SK-N-SH treated with all-trans-retinoic acid at 6 μM for 48 hours (cell line): ENCODE data around the gene EMILIN2.

ENCODE experiments used
- ATAC-seq: fragments of 200-7000 bp; cut with Tn5 transposase; 3 replicates; pipeline ENCODE4 v1.9.1; 2020; ENCODE audit warnings: mild to moderate bottlenecking, moderate library complexity
- ARNTL ChIP-seq: fragments of 450-650 bp; formaldehyde crosslinking; IDR thresholded peaks from 2 replicates; pipeline ENCODE4 v1.5.0; 2020; ENCODE audit warnings: low read depth, mild to moderate bottlenecking, moderate library complexity, borderline replicate concordance
- BACH2 ChIP-seq: fragments of 250-450 bp; sonication (Bioruptor Pico); IDR thresholded peaks from 2 replicates; pipeline ENCODE4 v1.9.0; 2021; ENCODE audit warnings: mild to moderate bottlenecking, borderline replicate concordance
- CREB5 ChIP-seq: fragments of 250-450 bp; sonication (Bioruptor Pico); IDR thresholded peaks from 2 replicates; pipeline ENCODE4 v1.5.1; 2020; ENCODE audit warnings: low read depth, mild to moderate bottlenecking, moderate library complexity
- CSDC2 ChIP-seq: fragments of 250-450 bp; sonication (Bioruptor Pico); IDR thresholded peaks from 2 replicates; pipeline ENCODE4 v1.5.0; 2020; ENCODE audit warnings: mild to moderate bottlenecking, moderate library complexity
- ESRRG ChIP-seq: fragments of 250-450 bp; sonication (Bioruptor Pico); IDR thresholded peaks from 2 replicates; pipeline ENCODE4 v1.6.1; 2021; ENCODE audit warnings: mild to moderate bottlenecking
- GLIS3 ChIP-seq: fragments of 250-450 bp; sonication (Bioruptor Pico); IDR thresholded peaks from 2 replicates; pipeline ENCODE4 v1.5.0; 2020; ENCODE audit warnings: mild to moderate bottlenecking, moderate library complexity
- ISL1 ChIP-seq: fragments of 250-450 bp; sonication (Bioruptor Pico); IDR thresholded peaks from 2 replicates; pipeline ENCODE4 v2.1.2; 2022; ENCODE audit warnings: mild to moderate bottlenecking, moderate library complexity
- OSR1 ChIP-seq: fragments of 250-450 bp; sonication (Bioruptor Pico); IDR thresholded peaks from 2 replicates; pipeline ENCODE4 v1.8.0; 2022; ENCODE audit warnings: moderate library complexity, mild to moderate bottlenecking, inconsistent platforms
- PPARA ChIP-seq: fragments of 250-450 bp; sonication (Bioruptor Pico); IDR thresholded peaks from 2 replicates; pipeline ENCODE4 v1.5.0; 2020; ENCODE audit warnings: mild to moderate bottlenecking, borderline replicate concordance
- RARB ChIP-seq: fragments of 250-450 bp; sonication (Bioruptor Pico); IDR thresholded peaks from 2 replicates; pipeline ENCODE4 v1.8.0; 2021; ENCODE audit warnings: mild to moderate bottlenecking, moderate library complexity
- SNAI2 ChIP-seq: fragments of 250-450 bp; sonication (Bioruptor Pico); IDR thresholded peaks from 2 replicates; pipeline ENCODE4 v1.5.0; 2020; ENCODE audit warnings: mild to moderate bottlenecking, moderate library complexity
- TCF4 ChIP-seq: fragments of 250-450 bp; sonication (Bioruptor Pico); IDR thresholded peaks from 2 replicates; pipeline ENCODE4 v1.8.0; 2021; ENCODE audit warnings: mild to moderate bottlenecking, moderate library complexity, borderline replicate concordance
- TOX ChIP-seq: fragments of 250-450 bp; sonication (Bioruptor Pico); IDR thresholded peaks from 2 replicates; pipeline ENCODE4 v1.8.0; 2021; ENCODE audit warnings: mild to moderate bottlenecking, moderate library complexity, borderline replicate concordance
- TSHZ2 ChIP-seq: fragments of 250-450 bp; sonication (Bioruptor Pico); IDR thresholded peaks from 2 replicates; pipeline ENCODE4 v1.5.0; 2020; ENCODE audit warnings: mild to moderate bottlenecking, moderate library complexity
- ZC3H10 ChIP-seq: fragments of 250-450 bp; sonication (Bioruptor Pico); IDR thresholded peaks from 2 replicates; pipeline ENCODE4 v1.5.1; 2021; ENCODE audit warnings: mild to moderate bottlenecking, moderate library complexity
- ZFP3 ChIP-seq: fragments of 250-450 bp; sonication (Bioruptor Pico); IDR thresholded peaks from 2 replicates; pipeline ENCODE4 v1.5.0; 2020; ENCODE audit warnings: mild to moderate bottlenecking, moderate library complexity
- ZFP30 ChIP-seq: fragments of 450-650 bp; formaldehyde crosslinking; IDR thresholded peaks from 2 replicates; pipeline ENCODE4 v1.5.0; 2022; ENCODE audit warnings: mild to moderate bottlenecking, moderate library complexity
- ZNF565 ChIP-seq: fragments of 450-650 bp; formaldehyde crosslinking; conservative IDR thresholded peaks from 2 replicates; pipeline ENCODE4 v1.5.0; 2020; ENCODE audit warnings: low read depth, mild to moderate bottlenecking, moderate library complexity
- ZNF70 ChIP-seq: fragments of 450-650 bp; formaldehyde crosslinking; IDR thresholded peaks from 2 replicates; pipeline ENCODE4 v1.5.0; 2020; ENCODE audit warnings: mild to moderate bottlenecking, moderate library complexity
- TF ChIP-seq, protein P1 (sequence below): fragments of 250-450 bp; sonication (Bioruptor Pico); IDR thresholded peaks from 2 replicates; pipeline ENCODE4 v1.8.0; 2020; ENCODE audit warnings: mild to moderate bottlenecking, moderate library complexity, borderline replicate concordance

EMILIN2 gene

DNA sequence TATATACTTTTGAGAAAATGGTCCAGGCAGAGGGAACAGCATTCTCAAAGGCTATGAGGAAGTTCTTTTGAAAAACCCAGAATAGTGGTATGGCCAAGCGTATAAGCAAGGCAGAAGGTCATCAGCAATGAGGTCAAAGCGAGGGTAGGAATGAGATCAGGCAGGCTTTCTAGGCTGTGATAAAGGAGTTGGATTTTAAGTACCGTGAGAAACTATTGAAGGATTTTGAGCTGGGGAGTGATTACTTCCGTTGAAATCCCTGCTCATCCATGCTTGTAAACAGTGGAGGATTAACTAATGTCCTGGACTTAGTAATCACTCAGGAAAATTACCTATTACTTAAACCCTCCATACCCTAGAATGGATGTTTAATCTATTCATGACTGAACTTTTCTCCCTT is 50.2 kb downstream of the EMILIN2 start:
- no peak for TF ChIP-seq GLIS3 (CRISPR knock-in tag)
- TF ChIP-seq ZFP3: no peak
- TF ChIP-seq TSHZ2 (CRISPR knock-in tag): no peak
- no peak for TF ChIP-seq CSDC2
- no peak for TF ChIP-seq ZC3H10 (CRISPR knock-in tag)
- no peak for TF ChIP-seq OSR1 (CRISPR knock-in tag)
- no peak for ATAC-seq

- TF ChIP-seq ZC3H10 (CRISPR knock-in tag): no peak
- TF ChIP-seq, protein P1, sequence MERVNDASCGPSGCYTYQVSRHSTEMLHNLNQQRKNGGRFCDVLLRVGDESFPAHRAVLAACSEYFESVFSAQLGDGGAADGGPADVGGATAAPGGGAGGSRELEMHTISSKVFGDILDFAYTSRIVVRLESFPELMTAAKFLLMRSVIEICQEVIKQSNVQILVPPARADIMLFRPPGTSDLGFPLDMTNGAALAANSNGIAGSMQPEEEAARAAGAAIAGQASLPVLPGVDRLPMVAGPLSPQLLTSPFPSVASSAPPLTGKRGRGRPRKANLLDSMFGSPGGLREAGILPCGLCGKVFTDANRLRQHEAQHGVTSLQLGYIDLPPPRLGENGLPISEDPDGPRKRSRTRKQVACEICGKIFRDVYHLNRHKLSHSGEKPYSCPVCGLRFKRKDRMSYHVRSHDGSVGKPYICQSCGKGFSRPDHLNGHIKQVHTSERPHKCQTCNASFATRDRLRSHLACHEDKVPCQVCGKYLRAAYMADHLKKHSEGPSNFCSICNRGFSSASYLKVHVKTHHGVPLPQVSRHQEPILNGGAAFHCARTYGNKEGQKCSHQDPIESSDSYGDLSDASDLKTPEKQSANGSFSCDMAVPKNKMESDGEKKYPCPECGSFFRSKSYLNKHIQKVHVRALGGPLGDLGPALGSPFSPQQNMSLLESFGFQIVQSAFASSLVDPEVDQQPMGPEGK (CRISPR knock-in tag): no peak
Measured at GRCh38 chr18:2897448-2898185, 50.8 kb downstream of the EMILIN2 start.

GRCh38 chr18:2898186-2898640 is 51.4 kb downstream of the EMILIN2 start:
- TF ChIP-seq OSR1 (CRISPR knock-in tag) (no peak), ESRRG (CRISPR knock-in tag) (no peak), ZNF565 (CRISPR knock-in tag) (no peak), PPARA (CRISPR knock-in tag) (no peak), RARB (CRISPR knock-in tag) (no peak)
- TF ChIP-seq, all 23 proteins: peak for 0
- no peak; the same call in 2 of the 3 replicates for ATAC-seq

More at GRCh38 chr18:2897448-2898185, 50.8 kb downstream of the EMILIN2 start:
- no peak for ATAC-seq

- no peak for ATAC-seq
- no peak for TF ChIP-seq ZFP3
- TF ChIP-seq ZFP30 (CRISPR knock-in tag): no peak
- TF ChIP-seq ZNF565 (CRISPR knock-in tag): no peak
- no peak for TF ChIP-seq ISL1 (CRISPR knock-in tag)
- no peak for TF ChIP-seq TOX (CRISPR knock-in tag)
- no peak for TF ChIP-seq PPARA (CRISPR knock-in tag)
- no peak for TF ChIP-seq CSDC2
- TF ChIP-seq GLIS3 (CRISPR knock-in tag): no peak
- no peak for TF ChIP-seq ARNTL (CRISPR knock-in tag)
- no peak for TF ChIP-seq TCF4 (CRISPR knock-in tag)
- TF ChIP-seq, all 23 proteins: peak for 0
Measured at GRCh38 chr18:2900684-2901422, 54.0 kb downstream of the EMILIN2 start.

DNA sequence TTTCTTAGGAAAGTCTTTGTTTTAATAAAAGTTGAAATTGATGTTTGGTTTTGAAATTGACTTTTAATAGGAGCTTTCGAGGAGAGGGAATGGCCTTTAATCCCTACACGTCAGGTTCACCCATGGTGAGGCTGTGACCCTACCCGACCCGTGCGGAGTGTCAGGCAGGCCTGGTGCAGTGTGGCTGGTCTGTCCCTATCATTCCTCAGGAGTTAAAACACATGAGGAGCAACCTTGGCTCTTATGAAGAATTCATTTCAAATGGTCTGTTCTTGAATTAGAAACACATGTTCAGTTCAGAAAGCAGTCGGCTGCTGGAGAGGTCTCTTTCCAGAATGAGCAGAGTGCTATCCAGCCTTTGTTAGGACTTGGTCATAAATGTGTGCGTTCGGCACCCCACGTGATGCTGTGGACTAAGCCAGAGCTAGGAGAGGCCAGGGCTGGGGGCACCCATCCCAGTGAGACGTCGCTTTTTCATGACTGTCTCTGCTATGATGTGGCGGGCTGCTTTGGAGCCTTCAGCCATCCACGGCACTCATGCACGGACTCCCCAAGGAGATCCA is 54.7 kb downstream of the EMILIN2 start:
- ATAC-seq: peak; percentile 53
- no peak for TF ChIP-seq ZNF70 (CRISPR knock-in tag)
- TF ChIP-seq ESRRG (CRISPR knock-in tag): no peak
- no peak for TF ChIP-seq SNAI2 (CRISPR knock-in tag)
- TF ChIP-seq GLIS3 (CRISPR knock-in tag): no peak
- no peak for TF ChIP-seq BACH2 (CRISPR knock-in tag)
- no peak for TF ChIP-seq TCF4 (CRISPR knock-in tag)
- no peak for TF ChIP-seq CREB5 (CRISPR knock-in tag)
- TF ChIP-seq, protein P1 (CRISPR knock-in tag): no peak
- TF ChIP-seq RARB (CRISPR knock-in tag): no peak
- TF ChIP-seq ZNF565 (CRISPR knock-in tag): no peak
- TF ChIP-seq, all 23 proteins: peak for 0
